Globus pallidus (tissue), 1 donor: Measurements from ENCODE around the gene UTP15.

Experiments
- DNase-seq: peaks from one replicate; pipeline ENCODE4 v3.0.0-alpha.2; 2015; ENCODE audit warnings: low spot score

Gene UTP15

GRCh38 chr5:73565969-73566547, 515 bp downstream of the UTP15 start:
- no peak for DNase-seq

- DNase-seq, result no peak
These were observed 17.0 kb downstream of the UTP15 start for GRCh38 chr5:73582285-73583145.

- DNase-seq, result no peak
These were observed 22.4 kb downstream of the UTP15 start for GRCh38 chr5:73587923-73588322.

GRCh38 chr5:73591102-73591695, 25.7 kb downstream of the UTP15 start:
- DNase-seq, result peak; percentile 62

DNA sequence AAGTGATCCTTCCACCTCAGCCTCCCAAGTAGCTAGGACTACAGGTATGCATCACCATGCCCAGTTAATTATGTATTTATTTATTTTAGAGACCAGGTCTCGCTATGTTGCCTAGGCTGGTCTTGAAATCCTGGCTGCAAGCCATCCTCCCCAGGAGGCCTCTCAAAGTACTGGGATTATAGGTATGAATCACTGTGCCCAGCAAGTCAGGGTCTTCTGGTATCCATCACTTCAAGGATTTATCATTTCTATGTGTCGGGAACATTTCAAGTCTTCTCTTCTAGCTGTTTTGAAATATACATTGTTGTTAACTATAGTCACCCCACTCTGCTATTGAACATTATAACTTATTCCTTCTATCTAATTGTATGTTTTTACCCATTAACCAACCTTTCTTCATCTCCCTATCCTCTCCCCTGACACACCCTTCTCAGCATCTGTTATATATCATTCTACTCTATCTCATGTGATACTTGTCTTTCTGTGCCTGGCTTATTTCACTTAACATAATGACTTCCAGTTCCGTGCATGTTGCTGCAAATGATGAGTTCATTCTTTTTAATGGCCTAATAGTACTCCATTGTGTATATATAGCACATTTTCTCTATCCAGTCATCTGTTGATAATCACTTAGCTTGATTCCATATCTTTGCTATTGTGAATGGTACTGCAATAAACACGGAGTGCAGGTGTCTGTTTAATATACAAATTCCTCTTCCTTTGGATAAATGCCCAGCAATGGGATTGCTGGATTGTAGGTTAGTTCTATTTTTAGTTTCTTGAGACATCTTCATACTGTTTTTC, 26.4 kb downstream of the UTP15 start:
- DNase-seq, result no peak

- DNase-seq, result no peak
These were observed 27.0 kb downstream of the UTP15 start for GRCh38 chr5:73592551-73592950.

- DNase-seq, result no peak
These were observed 31.3 kb downstream of the UTP15 start for GRCh38 chr5:73596705-73597328.

DNA sequence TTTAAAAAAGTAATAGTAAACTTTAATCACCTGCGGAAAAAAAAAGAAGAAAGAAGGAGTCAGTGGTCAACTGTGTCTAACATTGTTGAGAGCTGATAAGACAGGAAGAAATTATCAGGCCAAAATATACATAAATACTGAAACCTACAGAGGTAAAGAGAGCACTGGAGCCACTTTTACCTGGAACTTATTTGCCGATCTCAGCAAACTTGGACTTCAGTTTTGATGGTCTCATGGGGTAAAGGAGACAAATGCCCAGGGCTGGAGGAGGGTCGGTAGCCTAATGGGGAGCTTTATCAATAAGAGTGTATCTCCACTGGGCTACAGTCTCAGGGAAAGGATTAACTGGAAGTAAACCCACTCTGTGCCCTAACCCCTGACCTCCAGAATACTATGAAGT, 33.8 kb downstream of the UTP15 start:
- DNase-seq, result no peak

GRCh38 chr5:73603998-73604397, 38.5 kb downstream of the UTP15 start:
- DNase-seq, result no peak

GRCh38 chr5:73605223-73606087, 39.9 kb downstream of the UTP15 start:
- no peak for DNase-seq

DNA sequence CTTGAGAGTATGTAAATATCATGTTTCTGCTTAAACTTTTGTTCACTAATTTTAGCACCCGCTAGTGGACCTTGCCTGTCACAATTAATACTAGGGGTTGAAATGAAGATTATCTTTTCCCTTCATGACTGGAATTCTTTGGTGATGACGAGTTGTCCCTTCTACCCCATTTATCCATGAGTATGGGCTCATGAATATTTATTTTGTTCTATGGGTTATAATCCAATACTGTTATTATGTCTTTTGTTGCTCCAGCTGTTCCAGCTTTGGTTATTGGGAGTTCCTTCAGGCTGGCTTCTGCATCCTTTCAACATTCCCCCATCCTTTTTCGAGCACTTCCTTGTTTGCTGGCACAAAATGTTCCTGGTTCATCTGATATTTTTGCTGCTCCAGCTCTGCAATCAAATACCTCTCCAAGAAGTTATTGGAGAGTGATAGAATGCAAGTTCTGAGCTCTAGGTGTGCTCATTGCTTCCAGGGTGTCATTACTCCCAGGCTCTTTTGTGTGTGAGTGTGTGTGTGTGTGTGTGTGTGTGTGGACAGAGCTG, 40.7 kb downstream of the UTP15 start:
- DNase-seq, result no peak

- DNase-seq, result no peak
These were observed 41.7 kb downstream of the UTP15 start for GRCh38 chr5:73607228-73607627.

GRCh38 chr5:73612799-73613198, 47.3 kb downstream of the UTP15 start:
- no peak for DNase-seq

DNA sequence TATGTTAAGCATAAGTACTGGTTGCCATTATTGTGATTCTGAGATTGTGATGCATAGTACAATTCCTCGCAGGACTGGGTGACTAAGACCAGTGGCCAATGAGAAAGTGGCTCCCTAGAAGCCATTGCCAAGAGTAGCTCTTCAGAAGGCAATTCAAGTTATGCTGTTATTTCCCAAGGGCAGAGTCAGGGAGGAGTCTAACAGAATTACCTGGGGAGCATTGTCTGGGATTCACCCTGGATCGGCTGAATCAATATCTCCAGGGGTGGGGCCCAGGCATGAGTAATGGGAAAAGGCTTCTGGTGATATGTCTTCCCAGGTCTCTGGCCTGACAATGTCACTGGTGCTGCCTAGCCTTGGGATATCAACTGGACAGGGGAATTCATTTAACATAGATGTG, 49.5 kb downstream of the UTP15 start:
- no peak for DNase-seq

- no peak for DNase-seq
These were observed 50.4 kb downstream of the UTP15 start for GRCh38 chr5:73615947-73616346.

- no peak for DNase-seq
These were observed 52.2 kb downstream of the UTP15 start for GRCh38 chr5:73617510-73618279.

- no peak for DNase-seq
These were observed 54.2 kb downstream of the UTP15 start for GRCh38 chr5:73619606-73620333.

DNA sequence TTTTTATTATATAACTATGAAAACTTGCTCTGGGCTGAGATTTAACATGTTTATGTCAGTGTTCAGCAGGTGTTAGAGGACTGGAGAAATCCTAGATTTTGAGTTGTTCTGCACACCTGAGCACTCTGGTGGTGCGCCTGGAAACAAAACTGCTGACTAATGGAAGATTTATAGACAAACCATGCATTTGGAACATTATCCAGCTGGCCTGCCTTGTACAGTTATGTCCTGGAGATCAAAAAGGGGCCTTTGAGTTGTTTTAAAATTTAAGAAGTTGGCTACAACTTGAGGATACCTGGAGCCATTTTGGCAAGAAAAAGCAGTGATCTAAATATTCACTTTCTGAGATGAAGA, 54.8 kb downstream of the UTP15 start:
- DNase-seq, result no peak

- DNase-seq, result no peak
These were observed 57.5 kb downstream of the UTP15 start for GRCh38 chr5:73623060-73623459.
